Neural progenitor cell (in vitro differentiated cells): ENCODE measurements around the gene NPHP4.

Experiments used
- CTCF ChIP-seq: fragments of 200-600 bp; sonication (generic); IDR thresholded peaks from 2 replicates; pipeline ENCODE4 v1.5.1; 2017; ENCODE audit warnings: antibody characterized with exemption, mild to moderate bottlenecking
- EZH2phosphoT487 ChIP-seq: fragments of 200-600 bp; sonication (generic); IDR thresholded peaks from 2 replicates; pipeline ENCODE4 v1.6.1; 2017; ENCODE audit warnings: antibody characterized with exemption

GRCh38 chr1:5970610-5971273, 21.5 kb downstream of the NPHP4 start:
- TF ChIP-seq CTCF (no peak), EZH2phosphoT487 (no peak)
